Middle frontal gyrus (tissue), 1 donor: ENCODE measurements around the gene OR1D5.
"Not testable (repeated sequence)": the region's sequence is repeated elsewhere in the genome, so short reads cannot be mapped to it uniquely, and the experiment has no call there.

Source experiments
- DNase-seq: peaks from one replicate; pipeline ENCODE4 v3.0.0-alpha.2; 2015; ENCODE audit warnings: low spot score; ENCODE audit errors: extremely low spot score

The OR1D5 gene, protein sequence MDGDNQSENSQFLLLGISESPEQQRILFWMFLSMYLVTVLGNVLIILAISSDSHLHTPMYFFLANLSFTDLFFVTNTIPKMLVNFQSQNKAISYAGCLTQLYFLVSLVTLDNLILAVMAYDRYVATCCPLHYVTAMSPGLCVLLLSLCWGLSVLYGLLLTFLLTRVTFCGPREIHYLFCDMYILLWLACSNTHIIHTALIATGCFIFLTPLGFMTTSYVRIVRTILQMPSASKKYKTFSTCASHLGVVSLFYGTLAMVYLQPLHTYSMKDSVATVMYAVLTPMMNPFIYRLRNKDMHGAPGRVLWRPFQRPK

DNA sequence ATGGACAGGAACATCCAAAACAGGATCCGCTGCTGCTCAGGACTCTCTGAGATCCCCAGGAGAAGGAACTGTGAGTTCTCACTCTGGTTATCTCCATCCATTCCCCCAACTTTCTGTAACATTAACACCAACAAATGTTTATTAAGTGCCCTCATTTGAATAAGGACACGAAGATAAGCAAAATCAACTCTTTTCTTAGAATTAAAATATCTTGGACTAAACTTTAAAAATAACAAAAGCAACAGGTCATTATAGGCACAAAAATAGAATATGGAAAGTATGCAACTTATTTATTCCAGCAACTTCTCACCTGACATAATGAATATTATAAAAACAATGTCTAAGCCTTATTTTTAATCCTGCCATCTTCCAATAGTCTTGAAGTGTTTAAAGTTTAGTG, at the start of gene OR1D5:
OR1D5 (minus strand) TSS at position 101 of the 400 bp plus-strand sequence; CDS start at position 101, 0 bp downstream.
- DNase-seq = not testable (repeated sequence)

DNA sequence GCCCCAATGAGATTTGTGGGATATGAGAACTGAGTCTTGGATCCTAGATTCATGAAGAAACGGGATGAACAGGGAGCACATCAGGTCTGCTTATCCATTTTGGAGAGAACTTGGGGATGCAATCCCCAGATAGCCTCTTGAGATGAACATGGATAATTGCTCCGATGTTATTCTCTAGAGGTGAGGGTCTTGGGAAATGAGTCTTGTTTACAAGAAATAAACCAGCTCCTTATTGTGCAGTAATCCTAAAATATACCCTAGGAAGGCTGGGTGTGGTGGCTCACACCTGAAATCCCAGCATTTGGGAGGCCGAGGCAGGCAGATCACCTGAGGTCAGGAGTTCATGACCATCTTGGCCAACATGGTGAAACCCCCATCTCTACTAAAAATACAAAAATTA, 40.9 kb upstream of the OR1D5 start, which contains the start of gene OR1D2:
OR1D2 (minus strand) TSS at position 101 of the 400 bp plus-strand sequence. CDS start 11,426 bp downstream, outside the sequence.
- no peak for DNase-seq

DNA sequence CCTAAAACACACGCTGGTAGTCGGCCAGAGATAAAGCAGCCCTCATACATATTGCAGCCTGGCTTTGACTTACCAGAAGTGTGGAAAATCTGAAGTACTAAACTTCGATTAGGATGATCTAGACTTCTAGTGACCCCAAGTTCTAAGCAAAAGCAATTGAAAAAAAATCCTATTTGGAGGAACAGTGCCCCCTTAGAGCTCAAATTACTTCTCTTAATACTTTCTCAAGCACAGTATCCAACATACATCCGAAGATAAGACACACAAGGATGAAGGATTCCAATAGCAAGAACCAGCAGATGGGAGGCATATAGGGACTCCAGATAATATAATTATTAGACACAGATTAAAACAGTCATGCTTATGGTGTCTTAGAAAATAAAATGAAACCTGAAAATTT, 10.4 kb upstream of the OR1D5 start:
- DNase-seq = not testable (repeated sequence)

DNA sequence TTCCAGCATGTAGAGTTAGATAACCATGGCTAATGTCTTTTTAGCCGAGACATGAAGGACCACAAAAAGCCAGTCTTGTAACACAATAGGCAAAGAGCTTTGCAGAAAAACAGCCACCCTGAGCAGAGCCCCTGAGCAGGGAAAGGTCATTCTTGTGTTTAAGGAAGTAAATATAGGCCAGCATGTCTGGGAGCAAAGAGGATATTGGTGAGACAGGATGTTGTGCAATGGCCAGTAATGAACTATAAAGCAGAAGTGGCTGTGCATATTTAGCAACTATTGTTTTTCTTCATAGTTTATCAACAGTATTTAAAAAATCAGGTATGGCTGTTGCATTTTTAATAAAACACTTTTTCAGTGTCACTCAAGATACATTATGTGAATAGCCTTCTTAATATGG, 1.8 kb upstream of the OR1D5 start:
- DNase-seq = not testable (repeated sequence)

DNA sequence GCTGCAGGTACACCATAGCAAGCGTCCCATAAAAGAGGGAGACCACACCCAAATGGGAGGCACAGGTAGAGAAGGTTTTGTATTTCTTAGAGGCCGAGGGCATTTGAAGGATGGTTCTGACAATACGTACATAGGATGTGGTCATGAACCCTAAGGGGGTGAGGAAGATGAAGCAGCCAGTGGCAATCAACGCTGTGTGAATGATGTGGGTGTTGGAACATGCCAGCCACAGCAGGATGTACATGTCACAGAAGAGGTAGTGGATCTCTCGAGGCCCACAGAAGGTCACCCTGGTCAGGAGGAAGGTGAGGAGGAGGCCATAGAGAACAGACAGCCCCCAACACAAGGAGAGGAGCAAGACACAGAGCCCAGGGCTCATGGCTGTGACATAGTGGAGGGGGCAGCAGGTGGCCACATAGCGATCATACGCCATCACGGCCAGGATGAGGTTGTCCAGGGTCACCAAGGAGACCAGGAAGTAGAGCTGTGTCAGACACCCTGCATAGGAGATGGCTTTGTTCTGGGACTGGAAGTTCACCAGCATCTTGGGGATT, 506 bp downstream of the OR1D5 start:
- not testable (repeated sequence) for DNase-seq

DNA sequence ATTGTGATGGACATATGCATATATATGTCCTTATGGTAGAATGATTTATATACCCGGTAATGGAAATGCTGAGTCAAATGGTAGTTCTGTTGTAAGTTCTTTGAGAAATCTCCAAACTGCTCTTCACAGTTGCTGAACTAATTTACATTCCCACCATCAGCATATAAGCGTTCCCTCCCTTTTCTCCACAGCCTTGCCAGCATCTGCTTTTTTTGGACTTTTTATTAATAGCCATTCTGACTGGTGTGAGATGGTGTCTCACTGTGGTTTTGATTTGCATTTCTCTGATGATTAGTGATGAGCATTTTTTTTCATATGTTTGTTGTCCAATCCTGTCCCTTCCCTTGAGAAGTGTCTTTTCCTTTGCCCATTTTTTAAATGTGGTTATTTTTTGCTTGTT, 8.5 kb downstream of the OR1D5 start:
- DNase-seq = not testable (repeated sequence)

DNA sequence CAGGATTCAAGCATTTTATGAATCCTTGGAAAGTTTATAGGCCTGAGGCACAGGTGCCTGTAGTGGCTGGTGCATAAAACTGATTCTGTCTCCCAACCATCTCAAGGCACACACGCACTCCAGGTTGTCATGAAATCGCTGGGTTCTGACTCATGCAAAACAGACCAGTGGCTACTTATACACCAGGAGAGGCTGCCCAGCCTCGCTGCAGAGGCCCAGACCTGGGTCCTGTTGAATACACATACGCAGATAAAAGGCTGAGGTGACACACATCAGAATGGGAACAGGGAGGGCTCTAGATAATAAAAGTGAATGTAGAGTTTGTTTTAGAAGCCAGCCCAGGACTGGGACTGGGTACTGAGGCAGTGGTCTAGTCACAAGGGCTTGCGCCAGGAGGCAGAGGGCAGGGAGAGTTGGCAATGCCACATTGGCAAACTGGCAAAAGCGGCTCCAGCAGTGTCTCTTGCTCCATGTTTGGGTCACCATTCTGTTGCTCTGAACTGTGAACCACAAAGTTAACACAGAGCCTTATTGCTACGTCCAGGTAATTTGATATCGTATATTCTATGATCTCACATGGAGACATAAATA, 13.6 kb downstream of the OR1D5 start:
- no peak for DNase-seq

DNA sequence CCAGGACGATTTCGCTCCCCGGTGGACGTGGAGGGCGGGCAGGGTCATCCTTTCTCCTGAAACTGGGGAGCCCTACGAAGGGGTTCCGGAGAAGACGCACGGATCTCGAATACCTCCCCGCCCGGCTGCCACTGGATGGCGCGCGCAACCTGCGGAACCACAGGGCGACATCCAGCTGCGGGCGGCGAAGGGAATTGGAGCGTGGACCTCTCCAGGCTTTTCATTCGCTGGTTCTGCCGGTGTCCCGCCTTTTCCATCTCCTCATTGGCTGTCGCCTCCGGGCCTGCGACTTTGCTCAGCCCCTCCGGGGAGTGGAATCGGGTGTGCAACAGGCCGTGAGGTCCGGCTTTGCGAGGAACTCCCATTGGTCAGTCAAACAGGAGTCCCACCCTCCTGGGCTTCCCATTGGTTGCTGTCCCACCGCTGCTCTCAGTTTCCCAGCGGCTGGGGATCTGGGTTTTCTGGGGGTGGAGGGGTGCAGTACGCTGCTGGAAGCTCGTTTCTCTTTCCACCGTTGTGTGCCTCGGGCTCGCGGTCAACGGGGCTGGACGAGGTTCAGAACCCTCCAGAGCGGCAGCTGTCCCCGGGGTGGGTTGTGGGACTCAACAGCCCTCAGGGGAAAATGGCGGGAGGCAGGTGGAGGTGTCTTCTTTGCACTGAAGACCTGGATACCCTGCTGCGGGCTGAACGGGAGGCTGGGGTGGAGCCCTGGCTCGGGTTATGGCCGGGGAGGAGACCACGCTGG, 14.5 kb downstream of the OR1D5 start:
- DNase-seq = peak; percentile 99

DNA sequence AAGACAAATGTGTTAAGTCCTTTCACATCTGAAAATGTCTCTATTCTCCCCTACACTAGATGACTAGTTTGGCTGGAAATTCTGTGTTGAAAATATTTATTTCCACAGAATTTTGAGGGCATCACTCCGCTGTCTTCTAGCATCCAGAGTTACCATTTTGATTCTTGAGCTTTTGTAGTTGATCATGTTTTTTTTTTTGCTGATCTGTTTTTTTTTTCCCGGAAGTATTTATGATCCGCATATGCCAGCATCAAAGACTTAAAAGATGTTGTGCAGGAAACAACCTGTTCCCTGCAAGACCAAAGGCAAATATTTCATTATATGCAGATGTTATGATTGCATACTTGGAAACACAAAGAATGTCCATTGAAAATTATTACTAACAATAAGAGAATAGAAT, 16.7 kb downstream of the OR1D5 start:
- no peak for DNase-seq

DNA sequence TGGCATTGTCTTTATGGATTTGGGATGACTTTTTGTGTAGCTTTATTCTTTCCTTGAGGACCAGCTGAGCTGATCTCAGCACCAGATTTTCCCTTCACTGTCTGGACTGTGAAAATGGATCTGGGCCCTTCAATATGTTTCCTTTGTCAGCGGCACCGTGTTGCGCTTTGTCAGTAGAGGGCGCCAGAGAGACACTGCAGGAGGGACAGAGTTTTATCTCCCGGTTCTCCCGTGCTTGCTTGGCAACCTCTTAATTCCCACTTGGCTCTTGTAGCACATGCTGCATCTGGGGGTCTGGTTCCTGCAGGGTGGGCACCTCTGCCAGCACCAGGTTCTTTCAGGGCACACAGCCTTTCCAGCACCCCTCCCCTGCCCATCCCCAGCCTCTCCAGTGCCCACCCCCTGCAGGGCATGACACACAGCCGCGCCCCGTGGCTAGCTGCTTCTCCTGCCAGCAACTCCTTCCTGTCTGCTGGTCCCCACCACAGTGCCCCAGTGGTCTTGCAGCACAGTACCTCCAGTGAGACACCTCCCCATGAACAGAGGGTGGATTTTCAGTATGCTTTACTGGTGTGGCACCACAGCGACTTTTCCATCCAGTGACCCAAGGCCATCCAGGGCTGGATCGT, 19.6 kb downstream of the OR1D5 start:
- no peak for DNase-seq

DNA sequence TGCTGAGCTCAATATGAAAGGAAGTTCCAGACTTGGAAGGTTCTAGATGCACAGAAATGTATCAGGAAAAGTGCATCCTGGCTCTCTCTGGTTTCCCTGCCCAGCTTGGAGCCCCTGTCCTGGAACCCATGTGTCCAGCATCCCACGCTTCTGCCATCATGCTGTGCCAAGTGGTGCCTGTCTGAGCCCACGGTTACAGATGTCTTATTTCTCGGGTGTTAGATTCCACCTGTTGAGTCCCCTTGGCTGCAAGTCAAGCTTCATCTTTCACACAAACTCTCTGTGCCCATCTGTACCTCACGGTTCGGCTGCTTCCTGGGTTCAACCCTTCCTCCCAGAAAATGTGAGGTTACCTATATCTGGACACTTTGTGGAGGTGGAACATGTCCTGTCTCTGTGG, 22.5 kb downstream of the OR1D5 start:
- DNase-seq = peak; percentile 26

DNA sequence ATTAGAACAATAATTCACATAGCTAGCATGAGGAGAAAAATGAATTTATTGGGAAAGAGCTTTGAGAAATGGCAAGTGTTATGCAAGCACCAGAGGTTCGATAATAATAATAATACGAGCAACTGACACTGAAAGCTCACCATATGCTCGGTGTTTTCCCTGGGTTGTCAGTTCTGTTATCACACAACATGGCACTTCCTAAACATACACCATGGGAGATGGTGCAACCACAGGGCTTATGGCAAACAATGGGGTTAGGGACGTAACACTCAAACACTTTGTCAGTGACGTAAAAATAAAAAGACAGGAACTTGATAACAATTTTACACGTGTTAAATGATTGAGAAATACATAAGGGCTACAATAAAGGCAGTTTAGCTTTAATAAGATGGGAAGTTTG, 23.7 kb downstream of the OR1D5 start:
- no peak for DNase-seq

DNA sequence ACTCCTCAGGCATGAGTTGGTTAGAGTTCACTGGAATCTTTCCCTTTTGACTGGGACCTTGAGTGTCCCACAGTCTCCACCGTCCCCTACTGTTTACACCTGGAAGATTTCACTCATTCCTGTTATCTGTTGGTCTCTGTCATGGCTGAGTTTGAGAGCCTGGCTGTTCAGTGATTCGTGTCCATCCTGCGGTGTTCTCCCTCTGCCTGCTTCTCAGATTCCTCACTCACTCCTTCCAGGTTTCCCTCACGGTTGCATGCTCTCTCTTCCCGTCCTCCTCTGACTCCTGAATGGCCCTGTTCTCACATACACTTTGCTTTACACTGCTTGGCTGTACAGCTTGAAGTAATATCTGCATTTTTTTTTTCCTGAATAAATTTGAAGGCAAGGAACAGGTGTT, 24.5 kb downstream of the OR1D5 start:
- DNase-seq = no peak

DNA sequence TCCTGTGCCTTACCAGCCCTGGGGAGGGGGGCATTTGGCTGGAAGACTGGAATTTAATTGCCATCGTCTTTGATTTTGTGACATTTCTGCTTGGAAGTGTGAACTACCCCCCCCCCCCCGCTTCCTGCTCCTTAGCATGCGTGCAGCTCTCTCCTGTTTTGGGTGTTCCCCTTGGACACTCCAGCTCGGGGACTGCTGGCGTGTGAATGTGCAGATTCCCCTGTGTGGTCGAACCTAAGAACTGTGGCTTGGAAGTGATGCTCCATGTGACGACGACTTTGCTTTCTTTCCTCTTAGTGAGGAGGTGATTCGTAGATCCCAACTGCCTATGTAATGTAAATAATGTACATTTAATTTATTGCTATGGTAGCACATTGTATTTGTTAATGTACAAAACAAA, 26.1 kb downstream of the OR1D5 start:
- no peak for DNase-seq

DNA sequence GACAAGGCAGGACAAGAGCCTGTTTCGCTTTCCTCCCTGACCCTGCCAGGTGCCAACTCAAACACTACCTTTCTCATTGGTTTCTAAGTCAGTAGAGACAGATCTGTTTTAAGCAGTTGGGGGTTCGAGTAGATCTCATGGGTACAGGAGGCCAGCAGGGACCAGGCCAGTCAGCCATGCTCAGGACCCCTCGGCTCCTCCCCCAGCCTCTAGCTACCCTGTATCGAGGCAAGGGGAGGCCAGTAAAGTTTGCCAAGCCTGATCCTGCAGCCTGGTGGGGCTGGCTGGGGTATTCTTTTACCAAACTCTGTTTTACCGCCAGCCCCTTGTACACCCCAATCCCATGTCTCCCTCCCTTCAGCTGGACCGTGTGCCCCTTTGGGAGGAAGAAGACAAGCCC, 26.6 kb downstream of the OR1D5 start:
- no peak for DNase-seq

DNA sequence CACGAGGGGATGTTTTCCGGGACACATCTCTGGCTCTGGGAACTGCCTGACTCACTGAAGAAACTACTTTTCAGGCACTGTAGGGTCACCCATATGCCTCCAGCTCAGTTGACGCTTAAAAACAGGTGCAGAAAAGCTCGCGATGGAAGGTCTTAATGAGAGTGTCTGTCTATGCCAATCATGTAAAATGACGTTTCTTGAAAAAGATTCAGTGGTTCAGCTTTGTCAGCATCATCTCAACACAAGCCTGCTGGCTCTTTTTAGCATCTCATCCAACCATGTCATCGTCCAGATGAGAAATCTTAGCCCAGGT, 27.5 kb downstream of the OR1D5 start:
- DNase-seq = no peak

DNA sequence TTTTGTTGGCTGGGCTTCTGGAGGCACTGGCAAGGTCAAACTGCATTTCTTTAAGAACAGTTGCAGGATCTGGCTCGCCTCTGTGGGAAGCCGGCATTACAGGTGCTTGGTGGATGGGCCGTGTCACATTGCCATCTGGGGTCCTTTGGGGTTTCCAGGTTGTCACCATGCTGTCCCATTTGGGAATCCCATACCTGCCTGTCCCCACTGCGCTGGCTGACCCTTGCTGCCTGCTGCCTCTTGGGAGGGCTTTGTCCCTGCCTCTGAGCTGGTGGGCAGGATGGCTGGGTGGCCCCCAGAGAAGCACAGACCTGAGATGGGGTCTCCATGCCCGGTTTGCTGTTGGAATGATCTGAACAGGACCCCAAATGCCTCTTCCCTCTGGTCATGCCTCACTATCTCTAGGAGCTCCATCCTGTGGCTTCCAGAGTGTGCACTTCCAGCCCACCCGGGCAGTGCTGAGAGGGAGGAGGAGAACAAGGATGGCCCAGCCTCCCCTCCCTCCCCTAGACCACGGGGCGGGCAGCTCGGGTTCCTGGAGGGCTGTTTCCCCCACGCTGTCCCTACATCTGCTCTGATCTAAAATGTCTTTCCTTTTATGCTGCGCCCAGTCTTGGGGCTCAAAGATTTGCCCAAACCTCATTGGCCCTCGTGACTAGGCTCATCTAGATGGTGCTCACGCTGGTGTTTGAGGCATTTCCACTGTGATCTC, 28.0 kb downstream of the OR1D5 start:
- DNase-seq = no peak

DNA sequence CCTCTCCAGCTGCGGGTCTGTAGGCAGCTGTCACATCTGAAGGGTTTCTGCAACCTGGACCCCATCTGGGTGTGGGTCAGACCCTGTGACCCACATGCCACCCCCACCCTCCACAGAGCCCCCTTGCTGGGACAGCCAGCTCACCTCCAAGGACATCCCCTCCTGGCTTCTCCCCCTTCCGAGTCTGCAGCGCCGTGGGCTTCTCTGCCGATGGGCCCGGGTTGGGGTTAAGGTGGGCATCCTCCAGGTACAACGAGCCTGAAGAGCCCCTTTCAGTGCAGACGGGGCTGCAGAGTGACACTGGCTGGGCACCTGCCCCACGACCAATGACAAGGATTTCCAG, 28.9 kb downstream of the OR1D5 start:
- DNase-seq = no peak

DNA sequence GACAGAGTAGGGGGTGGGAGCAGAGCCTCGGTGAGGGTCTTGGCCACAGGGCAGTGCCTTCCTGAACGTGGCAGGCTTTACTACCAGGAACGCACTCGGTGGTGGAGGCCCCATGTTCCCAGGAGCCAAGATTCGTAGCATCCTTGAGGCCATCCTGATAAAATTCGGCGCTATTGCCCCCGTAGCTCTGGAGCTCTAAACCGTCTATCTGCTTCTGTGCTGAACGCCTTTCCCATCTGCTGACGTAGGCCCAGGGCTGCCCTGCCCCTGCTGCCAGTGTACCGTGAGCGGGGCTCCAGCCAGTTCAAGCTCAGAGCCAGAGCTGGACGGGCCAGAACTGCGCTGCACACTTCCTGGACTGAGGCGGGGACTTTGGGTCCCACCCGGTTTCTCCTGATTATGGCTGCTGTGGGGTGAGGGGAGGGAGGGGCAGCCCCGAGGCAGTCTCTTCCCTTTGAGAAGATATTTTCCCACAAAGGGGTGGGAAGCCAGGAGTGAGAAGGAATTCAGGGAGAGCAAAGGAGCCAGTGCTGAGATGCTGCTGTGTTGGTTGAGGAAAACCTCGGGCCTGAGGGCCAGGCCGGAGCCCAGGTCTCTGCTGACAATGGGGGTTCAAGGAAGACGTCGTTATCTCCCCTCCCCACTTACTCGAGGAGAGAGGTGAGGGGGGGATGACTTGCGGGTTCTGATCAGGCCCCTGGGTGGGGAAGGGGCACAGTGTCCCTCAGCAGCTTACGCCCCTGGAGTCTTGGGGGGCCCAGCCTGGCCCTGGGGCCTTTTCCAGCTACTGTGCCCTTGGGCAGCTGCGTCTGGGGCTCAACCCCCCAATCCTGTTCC, 29.4 kb downstream of the OR1D5 start:
- DNase-seq = no peak

DNA sequence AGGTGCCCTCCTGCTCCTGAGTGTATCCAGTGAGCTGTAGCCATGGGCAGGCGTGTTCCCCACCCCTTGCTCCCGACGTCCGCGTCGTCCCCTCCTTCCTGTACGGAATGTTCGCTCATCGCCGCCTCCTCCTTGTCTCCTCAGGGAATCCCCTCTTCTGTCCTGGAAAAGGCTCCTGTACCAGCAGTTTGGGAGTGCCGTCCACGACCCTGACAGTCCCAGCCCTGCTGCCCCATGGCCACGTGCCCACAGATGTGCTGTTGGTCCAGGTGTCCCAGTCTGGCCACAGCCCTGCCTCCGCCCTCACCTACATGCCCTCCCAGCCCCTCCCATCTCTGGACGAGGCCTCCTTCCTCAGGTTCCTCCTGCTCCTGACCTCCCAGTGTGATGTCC, 30.2 kb downstream of the OR1D5 start:
- DNase-seq = no peak
